Dermis blood vessel endothelial cell (primary cell): ENCODE data around the gene AP5B1. TPM values are rescaled to one million over a fixed set of nuclear protein-coding genes. Genes with fewer than 3 reads are reported as not detected.
"Not testable (repeated sequence)": the region's sequence is repeated elsewhere in the genome, so short reads cannot be mapped to it uniquely, and the experiment has no call there.

Experiments used
- DNase-seq: peaks from one replicate; pipeline ENCODE4 v3.0.0; 2010
- total RNA-seq: library from RNA; depleted of rRNA; stranded (reverse); fragments of >200 nt; gene quantifications from 2 replicates; pipeline ENCODE4 v1.2.3, GENCODE V29; 2014

The AP5B1 gene
- total RNA-seq, 1 donor from 2014 or later, result 11.6 TPM

DNA sequence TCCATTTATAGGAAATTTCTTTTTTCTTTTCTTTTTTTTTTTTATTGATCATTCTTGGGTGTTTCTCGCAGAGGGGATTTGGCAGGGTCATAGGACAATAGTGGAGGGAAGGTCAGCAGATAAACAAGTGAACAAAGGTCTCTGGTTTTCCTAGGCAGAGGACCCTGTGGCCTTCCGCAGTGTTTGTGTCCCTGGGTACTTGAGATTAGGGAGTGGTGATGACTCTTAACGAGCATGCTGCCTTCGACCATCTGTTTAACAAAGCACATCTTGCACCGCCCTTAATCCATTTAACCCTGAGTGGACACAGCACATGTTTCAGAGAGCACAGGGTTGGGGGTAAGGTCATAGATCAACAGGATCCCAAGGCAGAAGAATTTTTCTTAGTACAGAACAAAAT, 18.6 kb downstream of the AP5B1 start:
- DNase-seq, result not testable (repeated sequence)

DNA sequence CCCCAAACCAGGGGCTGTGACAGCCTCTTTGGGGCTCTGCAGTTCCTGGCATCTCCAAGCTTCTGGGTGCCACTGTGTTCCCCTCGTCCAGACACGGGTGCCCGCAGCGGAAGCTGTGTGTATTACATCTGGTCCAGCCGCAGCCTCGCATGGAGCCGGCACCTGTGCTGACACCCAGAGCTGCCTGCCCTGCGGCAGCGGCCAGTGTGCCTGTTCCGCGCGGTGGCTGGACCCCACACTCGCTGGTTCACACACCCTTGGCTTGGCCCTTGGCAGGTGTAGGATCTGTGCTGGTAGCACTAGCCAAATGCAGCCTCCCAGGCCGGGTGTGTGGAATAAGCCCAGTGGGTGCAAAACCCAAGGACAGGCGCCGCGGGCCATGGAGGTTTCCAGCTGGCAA, 35.7 kb downstream of the AP5B1 start:
- no peak for DNase-seq

DNA sequence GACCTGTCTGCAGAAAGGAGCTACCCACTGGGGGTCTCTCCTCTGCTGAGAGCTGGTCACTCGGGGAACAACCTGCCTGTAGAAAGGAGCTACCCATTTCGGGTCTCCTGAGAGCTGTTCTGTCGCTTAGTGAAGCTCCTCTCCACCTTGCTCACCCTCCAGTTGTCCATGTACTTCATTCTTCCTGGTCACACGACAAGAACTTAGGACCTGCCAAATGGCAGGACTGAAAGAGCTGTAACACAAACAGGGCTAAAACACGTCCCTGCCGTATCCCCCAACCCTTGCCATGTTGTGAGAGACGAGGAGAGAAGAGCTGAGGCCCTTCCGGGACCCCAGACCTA, 36.1 kb downstream of the AP5B1 start:
- DNase-seq, result no peak

DNA sequence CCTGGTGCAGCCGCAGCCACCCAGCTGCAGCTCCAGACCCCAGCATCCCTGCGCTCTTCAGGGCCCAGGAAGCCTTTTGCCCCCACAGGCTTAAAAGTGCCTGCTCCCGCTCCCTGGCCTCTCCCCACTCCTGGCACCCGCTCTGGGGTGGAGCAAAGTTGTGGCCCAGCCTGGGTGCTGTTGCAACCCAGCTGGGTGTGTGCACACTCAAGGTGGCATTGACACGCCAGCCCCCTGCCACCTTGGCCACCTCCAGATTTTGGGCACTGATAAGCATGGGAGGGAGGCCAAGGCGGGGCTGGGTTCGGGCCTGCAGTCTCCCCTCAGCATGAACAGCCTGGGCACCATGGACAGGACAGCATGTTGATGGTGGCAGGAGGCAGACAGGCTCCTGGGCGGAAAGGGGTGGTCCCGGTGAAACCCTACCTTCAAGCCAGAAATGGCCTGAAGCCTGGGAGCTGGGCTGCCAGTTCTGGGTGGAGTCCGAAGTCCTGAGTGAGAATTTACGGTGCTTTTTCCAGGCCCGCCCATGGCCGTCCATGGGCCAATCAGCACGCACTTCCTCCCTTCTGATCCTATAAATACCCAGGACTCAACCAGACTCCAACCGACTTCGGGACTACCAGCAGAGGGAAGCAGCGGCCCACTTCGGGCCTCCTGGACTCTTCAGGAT, 36.6 kb downstream of the AP5B1 start:
- DNase-seq, result peak; percentile 66

DNA sequence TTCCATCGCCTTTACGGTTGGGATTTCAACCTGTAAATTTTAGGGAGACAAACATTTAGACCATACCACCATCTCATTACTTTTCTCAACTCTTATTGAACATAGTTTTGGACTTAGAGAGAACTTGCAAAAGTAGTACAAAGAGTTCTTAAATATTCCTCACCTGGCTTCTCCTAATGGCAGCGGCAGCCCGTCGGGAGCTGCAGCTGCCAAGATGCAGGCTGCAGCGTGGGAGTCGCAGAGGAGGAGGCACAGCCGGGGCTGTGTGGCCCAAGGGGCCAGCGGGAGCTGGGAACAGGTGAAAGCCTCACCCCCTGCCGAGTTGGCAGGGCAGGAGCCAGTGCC, 37.1 kb downstream of the AP5B1 start:
- no peak for DNase-seq

DNA sequence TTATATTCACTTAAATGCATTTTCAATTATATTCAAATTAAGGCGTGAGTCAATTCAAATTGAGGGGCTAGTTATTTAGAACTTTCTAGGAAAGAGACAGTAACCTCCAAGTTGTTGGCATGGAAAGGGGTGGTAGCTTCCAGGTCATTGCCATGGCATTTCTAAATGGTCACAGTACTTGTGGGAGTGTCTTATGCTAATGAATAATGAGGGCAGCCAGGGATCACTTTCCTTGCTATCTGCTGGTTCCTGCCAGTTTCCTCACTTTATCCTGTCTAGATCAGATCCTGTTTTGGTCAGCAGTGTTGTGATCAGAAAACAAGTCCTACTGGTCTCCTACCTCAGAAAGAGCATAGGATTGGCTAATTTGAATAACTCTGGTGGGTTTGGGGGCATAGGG, 38.4 kb downstream of the AP5B1 start:
- peak; percentile 51 for DNase-seq

DNA sequence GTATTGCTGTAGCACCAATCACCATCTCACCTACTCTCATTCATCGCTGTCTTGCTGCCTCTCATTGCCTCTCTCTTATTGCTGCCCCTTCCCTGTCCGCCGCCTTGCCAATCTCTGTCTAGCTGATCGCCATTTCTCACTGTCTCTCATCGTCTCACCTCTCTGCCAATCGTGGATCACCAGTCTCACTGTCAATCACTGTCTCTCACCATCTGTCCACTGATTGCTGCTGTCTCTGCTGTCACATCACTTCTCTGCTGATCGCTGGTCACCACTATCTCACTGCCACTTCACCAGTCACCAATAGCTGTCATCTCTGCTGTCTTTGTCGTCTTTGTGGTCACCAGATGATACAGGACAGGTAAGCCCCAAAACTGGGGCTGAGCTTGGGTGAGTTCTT, 39.6 kb downstream of the AP5B1 start:
- no peak for DNase-seq

DNA sequence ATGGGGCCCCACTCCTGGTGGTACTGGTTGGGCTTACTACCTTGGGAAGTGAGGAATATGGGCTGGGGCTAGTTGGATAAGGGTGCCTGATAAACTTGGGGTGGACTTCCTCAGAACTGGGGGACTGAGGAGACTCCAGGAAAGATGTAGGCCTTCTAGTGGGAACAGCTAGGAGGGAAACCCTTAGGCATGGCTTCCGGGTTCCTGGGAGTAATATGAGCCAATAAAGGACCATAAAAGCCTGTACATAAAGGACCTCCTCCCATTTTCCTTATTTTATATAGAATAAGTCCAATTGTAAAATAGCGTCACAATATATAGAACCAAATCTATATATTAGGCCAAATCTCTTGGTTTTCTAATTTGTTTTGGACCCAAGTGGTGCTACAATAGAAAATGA, 41.8 kb downstream of the AP5B1 start:
- no peak for DNase-seq

DNA sequence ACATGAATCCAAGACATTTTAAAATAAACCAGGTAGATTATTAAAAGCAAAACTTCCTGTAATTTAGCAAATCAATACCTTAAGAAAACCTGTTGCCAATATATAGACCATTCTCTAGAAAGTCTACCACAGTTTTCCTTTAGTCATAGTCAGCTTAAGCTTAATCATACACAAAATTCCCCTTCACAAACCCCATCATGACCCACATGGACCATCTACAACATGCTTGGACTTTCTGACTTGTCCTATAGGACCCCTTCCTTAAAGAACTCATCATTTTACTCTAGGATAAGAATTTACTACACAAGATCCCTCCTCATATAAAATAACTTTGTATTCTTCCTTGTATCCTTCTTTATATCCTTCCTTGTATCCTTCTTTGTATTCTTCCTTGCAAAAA, 44.0 kb downstream of the AP5B1 start:
- no peak for DNase-seq

DNA sequence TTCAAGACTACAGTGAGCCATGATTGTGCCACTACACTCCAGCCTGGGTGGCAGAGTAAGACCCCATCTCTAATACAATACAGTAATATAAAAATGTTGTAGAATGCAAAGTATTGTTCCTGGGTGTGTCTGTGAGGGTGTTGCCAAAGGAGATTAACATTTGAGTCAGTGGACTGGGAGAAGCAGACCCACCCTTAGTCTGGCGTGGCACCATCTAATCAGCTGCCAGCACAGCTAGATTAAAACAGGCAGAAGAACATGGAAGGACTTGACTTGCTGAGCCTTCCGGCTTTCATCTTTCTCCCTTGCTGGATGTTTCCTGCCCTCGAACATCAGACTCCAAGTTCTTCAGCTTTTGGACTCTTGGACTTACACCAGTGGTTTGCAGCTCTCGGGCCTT, 45.7 kb downstream of the AP5B1 start:
- DNase-seq, result not testable (repeated sequence)

DNA sequence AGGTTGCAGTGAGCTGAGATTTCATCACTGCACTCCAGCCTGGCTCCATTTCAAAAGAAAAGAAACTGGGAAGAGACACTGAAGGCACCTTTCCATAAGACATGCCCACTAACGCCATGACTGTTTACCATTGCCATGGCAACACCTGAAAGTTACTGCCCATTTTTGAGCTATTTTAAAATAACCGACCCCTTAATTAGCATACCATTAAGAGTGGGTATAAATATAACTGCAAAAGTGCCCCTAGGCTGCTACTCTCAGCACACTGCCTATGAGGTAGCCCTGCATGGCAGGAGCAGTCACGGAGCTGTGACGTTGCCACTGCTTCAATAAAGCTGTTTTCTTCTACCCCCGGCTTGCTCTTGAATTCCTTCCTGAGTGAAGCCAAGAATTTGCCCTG, 50.3 kb downstream of the AP5B1 start:
- DNase-seq, result no peak

DNA sequence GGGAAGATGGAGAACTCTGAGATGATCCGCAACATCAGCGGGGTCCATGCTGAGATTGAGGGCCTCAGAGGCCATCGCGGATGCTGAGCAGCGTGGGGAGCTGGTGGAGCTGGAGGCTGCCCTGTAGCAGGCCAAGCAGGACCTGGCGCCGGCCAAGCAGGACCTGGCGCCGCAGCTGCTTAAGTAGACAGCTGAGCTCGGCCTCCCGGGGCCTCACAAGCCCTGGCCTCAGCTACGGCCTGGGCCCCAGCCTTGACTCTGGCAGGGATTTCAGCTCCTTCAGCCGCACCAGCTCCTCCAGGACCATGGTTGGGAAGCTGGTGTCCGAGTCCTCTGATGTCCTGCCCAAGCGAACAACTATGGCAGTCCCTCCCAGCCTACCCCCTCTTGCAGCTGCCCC, 52.9 kb downstream of the AP5B1 start:
- DNase-seq, result no peak

DNA sequence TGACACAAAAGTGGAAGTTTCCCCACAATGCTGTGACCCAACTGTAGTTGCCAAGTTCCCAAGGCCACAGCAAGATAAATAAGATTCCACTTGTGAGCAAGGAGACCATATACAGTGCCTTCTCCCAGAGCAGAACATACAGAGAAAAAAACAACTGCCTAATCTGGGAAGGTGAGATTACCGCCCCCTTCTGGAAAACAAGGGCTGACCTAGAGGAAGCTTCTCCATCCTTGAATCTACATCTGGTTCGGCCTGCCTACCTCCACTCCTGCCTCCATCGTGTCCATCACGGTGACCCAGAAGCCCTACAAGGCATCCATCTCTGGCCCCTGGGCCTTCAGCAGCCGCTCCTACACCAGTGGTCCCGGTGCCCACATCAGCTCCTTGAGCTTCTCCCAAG, 54.1 kb downstream of the AP5B1 start:
- DNase-seq, result no peak

Other genes starting within 250 kb of the AP5B1 start
- 31.1 and 48.2 TPM in 2 replicates for gene LTBP3, start 222.6 kb downstream of the AP5B1 start, total RNA-seq
- gene ZNRD2, start 210.5 kb downstream of the AP5B1 start, total RNA-seq, result 38.7 and 47.5 TPM in 2 replicates
- gene FAM89B, start 208.4 kb downstream of the AP5B1 start, total RNA-seq, result 23.3 and 24.8 TPM in 2 replicates
- gene EHBP1L1, start 204.9 kb downstream of the AP5B1 start, total RNA-seq, result 15.7 and 15.9 TPM in 2 replicates
- 0.14 and 0.17 TPM in 2 replicates for gene KCNK7, start 185.2 kb downstream of the AP5B1 start, total RNA-seq
- 118 and 171 TPM in 2 replicates for gene MAP3K11, start 166.8 kb downstream of the AP5B1 start, total RNA-seq
- gene PCNX3, start 165.2 kb downstream of the AP5B1 start, total RNA-seq, result 18.0 and 34.8 TPM in 2 replicates
- gene SIPA1, start 142.9 kb downstream of the AP5B1 start, total RNA-seq, result 72.2 and 102 TPM in 2 replicates
- 17.3 and 17.7 TPM in 2 replicates for gene RELA, start 118.1 kb downstream of the AP5B1 start, total RNA-seq
- 35.7 and 38.5 TPM in 2 replicates for gene KAT5, start 68.7 kb downstream of the AP5B1 start, total RNA-seq
- gene RNASEH2C, start 60.2 kb downstream of the AP5B1 start, total RNA-seq, result 30.6 and 96.1 TPM in 2 replicates
- not detected in 2 replicates for gene OVOL1, start 6.1 kb upstream of the AP5B1 start, total RNA-seq
- 0.17 and 0.33 TPM in 2 replicates for gene SNX32, start 53.0 kb upstream of the AP5B1 start, total RNA-seq
- 1,118 and 1,698 TPM in 2 replicates for gene CFL1, start 77.2 kb upstream of the AP5B1 start, total RNA-seq
- gene MUS81, start 79.5 kb upstream of the AP5B1 start, total RNA-seq, result 48.2 and 49.7 TPM in 2 replicates
- 16.8 and 22.1 TPM in 2 replicates for gene EFEMP2, start 91.8 kb upstream of the AP5B1 start, total RNA-seq
- gene CTSW, start 98.9 kb upstream of the AP5B1 start, total RNA-seq, result not detected in 2 replicates
- gene FIBP, start 107.5 kb upstream of the AP5B1 start, total RNA-seq, result 161 and 189 TPM in 2 replicates
- gene CCDC85B, start 109.7 kb upstream of the AP5B1 start, total RNA-seq, result 69.3 and 163 TPM in 2 replicates
- gene FOSL1, start 119.4 kb upstream of the AP5B1 start, total RNA-seq, result 3.6 and 4.9 TPM in 2 replicates
- 17.0 and 20.0 TPM in 2 replicates for gene C11orf68, start 138.1 kb upstream of the AP5B1 start, total RNA-seq
- gene DRAP1, start 138.4 kb upstream of the AP5B1 start, total RNA-seq, result 64.9 and 93.9 TPM in 2 replicates
- gene TSGA10IP, start 164.5 kb upstream of the AP5B1 start, total RNA-seq, result not detected in 2 replicates
- gene SART1, start 180.8 kb upstream of the AP5B1 start, total RNA-seq, result 27.1 and 48.7 TPM in 2 replicates
- gene EIF1AD, start 221.2 kb upstream of the AP5B1 start, total RNA-seq, result 32.2 and 35.8 TPM in 2 replicates
- 18.2 and 23.2 TPM in 2 replicates for gene BANF1, start 221.5 kb upstream of the AP5B1 start, total RNA-seq
- 0.17 and 0.60 TPM in 2 replicates for gene CST6, start 231.0 kb upstream of the AP5B1 start, total RNA-seq
- 0.34 TPM in 1 of 2 replicates, not detected in the other for gene CATSPER1, start 245.5 kb upstream of the AP5B1 start, total RNA-seq